BJ (cell line): ENCODE results near the gene SETDB2. TPM values are rescaled to one million over a fixed set of nuclear protein-coding genes. Genes with fewer than 3 reads are reported as not detected.

Experiments
- CTCF ChIA-PET: fragments of 350-600 bp; formaldehyde crosslinking; extraction: SDS; loops from one replicate; lab custom pipeline; 2021; ENCODE audit warnings: antibody characterized with exemption, inconsistent platforms; lab: Yijun Ruan, JAX
- POLR2A ChIA-PET: fragments of 300-600 bp; sonication (Branson Sonifier 250); formaldehyde crosslinking; extraction: SDS; loops from one replicate; lab custom pipeline; 2021; ENCODE audit warnings: antibody characterized with exemption; lab: Charles Lee
- DNase-seq: peaks from one replicate; pipeline ENCODE4 v3.0.0-alpha.2; 2011; ENCODE audit warnings: low read depth
- H3K27me3 ChIP-seq: 2 replicates; pipeline ENCODE4 v1.6.0; 2011; ENCODE audit warnings: low read length; ENCODE audit not compliant: control insufficient read depth, insufficient read depth
- H3K36me3 ChIP-seq: 2 replicates; pipeline ENCODE4 v1.5.1; 2011; ENCODE audit warnings: low read length; ENCODE audit not compliant: control insufficient read depth, insufficient read depth
- H3K4me3 ChIP-seq: 2 replicates; pipeline ENCODE4 v1.5.1; 2011; ENCODE audit warnings: low read depth, mild to moderate bottlenecking, control low read depth, low read length
- CTCF ChIP-seq: IDR thresholded peaks from 2 replicates; pipeline ENCODE4 v1.5.1; 2011; ENCODE audit warnings: low read depth, mild to moderate bottlenecking, control low read depth, inconsistent platforms, low read length, moderate library complexity; ENCODE audit not compliant: insufficient read depth
- polyA plus RNA-seq: library from polyadenylated mRNA; depleted of rRNA; stranded (reverse); fragments of >200 nt; gene quantifications from 2 replicates; pipeline ENCODE4 v1.2.3, GENCODE V29; 2011

Gene SETDB2
- polyA plus RNA-seq, 1 experiment = 2.3 TPM

- Histone ChIP-seq H3K4me3 (no peak overlapping the region), H3K36me3 (peaks cover 1% of the 10 kb centered on the region; the same call in 1 of the 2 replicates), H3K27me3 (no peaks in the 10 kb centered on the region)
- no peak for DNase-seq
- ChIA-PET POLR2A (no interaction called here), CTCF (no interaction called here)
- no peak for TF ChIP-seq CTCF
These were observed 35.1 kb upstream of the SETDB2 start for GRCh38 chr13:49409008-49409407.

GRCh38 chr13:49410006-49410405 lies 34.1 kb upstream of the SETDB2 start:
- no peak for TF ChIP-seq CTCF
- ChIA-PET POLR2A (no interaction called here), CTCF (interaction anchor here (1.0 kb wide), 1 partner anchor 8 kb away, joined by 3 read pairs; no protein-coding TSS in a partner anchor)
- DNase-seq = no peak
- H3K4me3 ChIP-seq = no peak overlapping the region
- peaks cover 1% of the 10 kb centered on the region; the same call in 1 of the 2 replicates for H3K36me3 ChIP-seq
- H3K27me3 ChIP-seq = no peaks in the 10 kb centered on the region

DNA sequence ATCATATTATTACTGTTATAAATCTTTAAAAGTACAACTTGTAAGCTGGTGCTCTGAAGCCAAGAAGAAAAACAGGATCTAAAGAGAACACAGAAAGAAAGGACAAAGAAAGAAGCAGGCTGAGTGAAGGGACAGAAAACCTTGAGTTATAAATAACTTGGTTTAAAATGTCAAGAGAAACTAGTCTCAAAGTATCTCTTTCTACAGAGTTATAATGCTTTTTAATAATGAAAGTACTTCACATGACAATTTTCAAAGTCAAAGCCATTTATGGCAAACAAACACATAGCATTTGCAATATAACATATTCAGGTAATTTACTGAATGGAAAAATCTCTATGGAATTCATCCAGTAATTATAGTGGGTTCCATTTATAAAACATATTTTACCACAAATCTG lies 33.6 kb upstream of the SETDB2 start:
- Histone ChIP-seq H3K36me3 (peaks cover 1% of the 10 kb centered on the region; the same call in 1 of the 2 replicates), H3K4me3 (no peak overlapping the region), H3K27me3 (no peaks in the 10 kb centered on the region)
- no peak for DNase-seq
- no peak for TF ChIP-seq CTCF
- CTCF ChIA-PET = interaction anchor here (1.0 kb wide), 1 partner anchor 9 kb away, joined by 3 read pairs; no protein-coding TSS in a partner anchor
- POLR2A ChIA-PET = no interaction called here

GRCh38 chr13:49411353-49411752 lies 32.7 kb upstream of the SETDB2 start:
- Histone ChIP-seq H3K4me3 (no peak overlapping the region), H3K36me3 (peaks cover 1% of the 10 kb centered on the region; the same call in 1 of the 2 replicates), H3K27me3 (no peaks in the 10 kb centered on the region)
- CTCF ChIA-PET = interaction anchor here (0.5 to 0.8 kb wide), 2 partner anchors 13 to 109 kb away, joined by 3 read pairs; no protein-coding TSS in a partner anchor
- no peak for DNase-seq
- TF ChIP-seq CTCF = no peak
- POLR2A ChIA-PET = no interaction called here

DNA sequence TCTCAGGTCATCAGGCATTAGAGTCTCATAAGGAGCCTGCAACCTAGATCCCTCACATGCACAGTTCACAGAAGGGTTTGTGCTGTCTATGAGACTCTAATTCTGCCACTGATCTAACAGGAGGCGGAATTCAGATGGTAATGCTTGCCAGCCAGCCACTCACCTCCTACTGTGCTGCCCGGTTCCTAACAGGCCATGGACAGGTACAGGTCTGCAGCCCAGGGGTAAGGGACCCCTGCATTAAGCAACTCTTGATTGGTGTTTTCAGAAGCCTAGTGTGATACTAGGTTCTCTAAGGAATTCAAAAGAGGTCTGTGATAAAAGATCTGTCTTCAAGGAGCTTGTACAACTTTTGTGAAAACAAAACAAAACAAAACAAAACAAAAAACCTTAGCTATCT lies 31.3 kb upstream of the SETDB2 start:
- Histone ChIP-seq H3K27me3 (no peaks in the 10 kb centered on the region), H3K36me3 (peaks cover 1% of the 10 kb centered on the region; the same call in 1 of the 2 replicates), H3K4me3 (no peak overlapping the region)
- ChIA-PET POLR2A (no interaction called here), CTCF (no interaction called here)
- no peak for TF ChIP-seq CTCF
- no peak for DNase-seq
